Mononuclear cell (primary cell): ENCODE data around the gene ZNF487. TPM values are rescaled to one million over a fixed set of nuclear protein-coding genes. Genes with fewer than 3 reads are reported as not detected.
"Not testable (repeated sequence)": the region's sequence is repeated elsewhere in the genome, so short reads cannot be mapped to it uniquely, and the experiment has no call there.

Experiments
- H3K27me3 ChIP-seq: 2 replicates; pipeline ENCODE4 v1.6.0; 2011; ENCODE audit warnings: low read length, control low read depth; ENCODE audit not compliant: insufficient read depth
- H3K4me1 ChIP-seq: 2 replicates; pipeline ENCODE4 v1.5.1; 2011; ENCODE audit warnings: mild to moderate bottlenecking, low read length, control low read depth; ENCODE audit not compliant: insufficient read depth
- H3K4me3 ChIP-seq: 2 replicates; pipeline ENCODE4 v1.5.1; 2011; ENCODE audit warnings: mild to moderate bottlenecking, low read length, moderate library complexity
- H3K9me3 ChIP-seq: 2 replicates; pipeline ENCODE4 v1.5.1; 2011; ENCODE audit warnings: low read depth, mild to moderate bottlenecking, control low read depth, low read length
- total RNA-seq: library from RNA; depleted of rRNA; stranded (reverse); fragments of >200 nt; gene quantifications from one replicate; pipeline ENCODE4 v1.2.3, GENCODE V29; 2012

The ZNF487 gene
- total RNA-seq, 1 donor, result 13.1 TPM

DNA sequence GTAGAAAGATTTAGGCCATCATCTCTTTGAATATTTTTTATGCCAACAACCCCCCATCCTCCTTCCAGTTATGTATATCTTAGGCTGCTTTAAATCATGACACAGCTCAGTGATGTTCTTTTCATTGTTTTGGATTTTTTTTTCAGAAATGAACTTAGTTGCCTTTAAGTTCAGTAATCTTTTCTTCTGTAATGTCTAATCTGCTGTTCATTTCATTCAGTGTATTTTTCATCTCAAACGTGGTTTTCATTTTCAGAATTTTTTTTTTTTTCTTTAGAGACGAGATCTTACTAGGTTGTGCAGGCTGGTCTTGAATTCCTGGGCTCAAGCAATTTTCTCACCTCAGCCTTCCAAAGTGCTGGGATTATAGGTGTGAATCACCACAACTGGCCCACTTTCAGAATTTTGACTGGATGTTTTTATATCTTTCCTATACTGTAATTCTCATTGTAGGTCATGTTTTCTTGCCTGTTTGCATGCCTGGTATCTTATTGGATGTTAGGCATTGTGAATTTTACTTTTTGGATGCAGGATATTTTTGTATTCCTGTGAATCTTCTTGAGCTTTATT lies 8.1 kb downstream of the ZNF487 start:
- no peaks in the 10 kb centered on the region for H3K9me3 ChIP-seq
- no peaks in the 10 kb centered on the region for H3K27me3 ChIP-seq
- no peak overlapping the region for H3K4me3 ChIP-seq
- peaks cover 11% of the 10 kb centered on the region for H3K4me1 ChIP-seq

- H3K4me1 ChIP-seq, H3K4me3 ChIP-seq, H3K9me3 ChIP-seq, H3K27me3 ChIP-seq: not testable (repeated sequence)
These were observed 9.5 kb downstream of the ZNF487 start for GRCh38 chr10:43446219-43447017.

- H3K4me1 ChIP-seq, result peaks cover 29% of the 10 kb centered on the region
- H3K4me3 ChIP-seq, result no peak overlapping the region
- no peaks in the 10 kb centered on the region for H3K9me3 ChIP-seq
- no peaks in the 10 kb centered on the region for H3K27me3 ChIP-seq
These were observed 11.8 kb downstream of the ZNF487 start for GRCh38 chr10:43448742-43449141.

GRCh38 chr10:43452356-43452914 lies 15.5 kb downstream of the ZNF487 start:
- H3K4me3 ChIP-seq, result no peak overlapping the region
- peaks cover 57% of the 10 kb centered on the region for H3K4me1 ChIP-seq
- H3K9me3 ChIP-seq, result no peaks in the 10 kb centered on the region
- no peaks in the 10 kb centered on the region for H3K27me3 ChIP-seq

DNA sequence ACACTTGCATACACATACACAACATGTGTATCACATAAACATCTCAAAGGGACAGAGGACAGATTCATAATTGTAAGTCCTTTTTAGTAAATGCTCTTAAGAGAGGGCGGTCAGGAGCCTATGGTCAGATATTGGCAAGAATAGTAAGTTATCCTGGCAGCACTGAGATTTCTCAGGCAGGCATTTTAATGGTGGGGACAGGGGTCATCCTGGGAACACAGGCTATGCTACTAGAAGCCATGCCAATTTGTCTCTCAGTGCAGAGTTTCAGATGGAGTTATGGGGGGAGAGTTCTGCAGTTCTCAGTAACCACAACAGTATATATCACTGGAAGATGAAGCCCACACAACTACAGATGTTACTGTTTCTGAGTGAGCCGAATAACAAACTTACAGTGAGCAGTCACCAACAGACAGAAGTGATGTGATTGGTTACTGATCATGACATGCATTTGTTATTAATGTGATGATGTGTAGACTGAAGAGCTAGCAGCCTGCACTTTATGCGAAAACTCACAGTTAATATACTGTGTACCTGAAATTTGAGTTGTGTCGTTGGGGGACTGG lies 16.4 kb downstream of the ZNF487 start:
- Histone ChIP-seq H3K9me3 (no peaks in the 10 kb centered on the region), H3K27me3 (no peaks in the 10 kb centered on the region), H3K4me1 (peaks cover 57% of the 10 kb centered on the region), H3K4me3 (no peak overlapping the region)

DNA sequence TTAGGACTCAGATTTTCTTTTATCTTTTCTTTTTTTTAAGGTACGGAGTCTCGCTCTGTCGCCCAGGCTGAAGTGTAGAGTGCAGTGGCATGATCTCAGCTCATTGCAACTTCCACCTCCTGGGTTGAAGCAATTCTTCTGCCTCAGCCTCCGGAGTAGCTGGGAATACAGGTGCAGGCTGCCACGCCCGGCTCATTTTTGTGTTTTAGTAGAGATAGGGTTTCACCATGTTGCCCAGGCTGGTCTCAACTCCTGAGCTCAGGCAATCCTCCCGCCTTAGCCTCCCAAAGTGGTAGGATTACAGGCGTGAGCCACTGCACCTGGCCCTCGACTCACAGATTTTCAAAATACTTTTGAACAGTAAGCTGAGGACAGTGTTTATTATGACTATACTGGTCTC lies 17.1 kb downstream of the ZNF487 start:
- H3K9me3 ChIP-seq, H3K4me3 ChIP-seq, H3K27me3 ChIP-seq: not testable (repeated sequence)
- H3K4me1 ChIP-seq, result peaks cover 57% of the 10 kb centered on the region

GRCh38 chr10:43456561-43456960 lies 19.6 kb downstream of the ZNF487 start:
- peaks cover 49% of the 10 kb centered on the region for H3K4me1 ChIP-seq
- not testable (repeated sequence) for H3K4me3 ChIP-seq, H3K9me3 ChIP-seq, H3K27me3 ChIP-seq

GRCh38 chr10:43458227-43458626 lies 21.3 kb downstream of the ZNF487 start:
- no peaks in the 10 kb centered on the region for H3K9me3 ChIP-seq
- H3K27me3 ChIP-seq, result no peaks in the 10 kb centered on the region
- peaks cover 32% of the 10 kb centered on the region for H3K4me1 ChIP-seq
- no peak overlapping the region for H3K4me3 ChIP-seq

- no peak overlapping the region for H3K4me3 ChIP-seq
- peaks cover 1% of the 10 kb centered on the region for H3K4me1 ChIP-seq
These were observed 25.0 kb downstream of the ZNF487 start for GRCh38 chr10:43461950-43462349.

GRCh38 chr10:43465086-43465735 lies 28.3 kb downstream of the ZNF487 start:
- not testable (repeated sequence) for H3K27me3 ChIP-seq, H3K4me3 ChIP-seq, H3K4me1 ChIP-seq, H3K9me3 ChIP-seq

More at GRCh38 chr10:43461950-43462349, 25.0 kb downstream of the ZNF487 start:
- no peaks in the 10 kb centered on the region for H3K27me3 ChIP-seq
- H3K9me3 ChIP-seq, result no peaks in the 10 kb centered on the region

DNA sequence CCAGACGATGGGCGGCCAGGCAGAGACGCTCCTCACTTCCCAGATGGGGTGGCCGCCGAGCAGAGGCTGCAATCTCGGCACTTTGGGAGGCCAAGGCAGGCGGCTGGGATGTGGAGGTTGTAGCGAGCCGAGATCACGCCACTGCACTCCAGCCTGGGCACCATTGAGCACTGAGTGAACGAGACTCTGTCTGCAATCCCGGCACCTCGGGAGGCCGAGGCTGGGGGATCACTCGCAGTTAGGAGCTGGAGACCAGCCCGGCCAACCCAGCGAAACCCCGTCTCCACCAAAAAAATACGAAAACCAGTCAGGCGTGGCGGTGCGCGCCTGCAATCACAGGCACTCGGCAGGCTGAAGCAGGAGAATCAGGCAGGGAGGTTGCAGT lies 28.8 kb downstream of the ZNF487 start:
- H3K27me3 ChIP-seq, H3K9me3 ChIP-seq, H3K4me3 ChIP-seq, H3K4me1 ChIP-seq: not testable (repeated sequence)

GRCh38 chr10:43471146-43471545 lies 34.2 kb downstream of the ZNF487 start:
- H3K4me1 ChIP-seq, result no peaks in the 10 kb centered on the region
- H3K9me3 ChIP-seq, result no peaks in the 10 kb centered on the region
- H3K27me3 ChIP-seq, result no peaks in the 10 kb centered on the region
- no peak overlapping the region for H3K4me3 ChIP-seq

DNA sequence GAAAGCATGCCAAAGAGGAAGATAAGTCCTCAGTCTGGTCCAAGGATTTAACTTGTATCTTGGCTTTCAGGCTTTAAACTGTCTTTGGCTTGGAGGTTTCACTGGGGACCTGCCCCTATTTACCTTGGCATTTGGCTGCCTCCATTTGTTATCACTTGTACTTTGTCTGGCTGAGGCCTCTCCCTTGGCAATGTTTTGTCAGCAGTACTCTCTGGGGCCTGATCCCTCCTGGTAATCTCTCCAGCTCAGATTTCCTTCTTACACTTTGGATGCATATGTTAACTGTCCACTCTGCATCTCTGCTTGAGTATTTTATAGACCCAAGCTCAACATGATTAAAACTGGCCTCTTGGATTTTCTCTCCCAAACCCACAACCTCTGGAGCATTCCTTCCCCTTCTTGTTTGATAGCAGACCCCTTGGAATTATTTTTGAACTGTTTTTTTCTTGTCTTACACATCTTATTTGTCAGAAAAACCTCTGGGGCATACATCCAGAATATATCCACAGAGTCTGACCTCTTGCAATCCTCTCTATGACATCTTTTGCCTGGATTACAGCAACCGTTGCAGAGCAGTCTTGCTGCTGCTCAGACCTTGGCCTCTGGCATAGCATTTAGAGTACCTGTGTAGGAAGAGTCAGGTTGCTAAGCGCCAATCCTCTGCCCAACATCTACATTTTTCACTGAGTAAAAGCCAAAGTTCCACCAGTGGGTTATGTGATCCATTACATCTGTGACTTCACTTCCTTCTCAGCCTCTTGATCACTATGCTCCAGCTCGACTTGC lies 35.2 kb downstream of the ZNF487 start:
- no peaks in the 10 kb centered on the region for H3K27me3 ChIP-seq
- no peak overlapping the region for H3K4me3 ChIP-seq
- no peaks in the 10 kb centered on the region for H3K4me1 ChIP-seq
- H3K9me3 ChIP-seq, result no peaks in the 10 kb centered on the region

- Histone ChIP-seq H3K4me1 (no peaks in the 10 kb centered on the region), H3K9me3 (peaks cover 19% of the 10 kb centered on the region)
These were observed 42.4 kb downstream of the ZNF487 start for GRCh38 chr10:43479275-43479674.

More at GRCh38 chr10:43479275-43479674, 42.4 kb downstream of the ZNF487 start:
- Histone ChIP-seq H3K27me3 (no peaks in the 10 kb centered on the region), H3K4me3 (no peak overlapping the region)
